ENCODE data around the gene PRDM10. TPM values are rescaled to one million over a fixed set of nuclear protein-coding genes. Genes with fewer than 3 reads are reported as not detected.
A peak's percentile ranks its signal among the peaks of the same experiment; 100 is the strongest.

Gene PRDM10
- total and polyA plus RNA-seq, 2 experiments from 2014 or later, result 4.1 to 12.0 TPM

GRCh38 chr11:129895126-129896041 lies 107.3 kb downstream of the PRDM10 start, which contains the start of gene NFRKB:
Gene NFRKB (minus strand): TSS chr11:129895578. CDS start chr11:129892849, 2,729 bp downstream.
- peak; percentile 75 to 94 for DNase-seq (ENCODE audit: low read depth in 1 of 2, low spot score in 1 of 2)
- H3K4me1 ChIP-seq (ENCODE audit: low read depth), result peaks cover 13% of the 10 kb centered on the region
- peak within 1 kb of the TSS; percentile 98 for H3K4me3 ChIP-seq
- no peaks in the 10 kb centered on the region for H3K9me3 ChIP-seq (ENCODE audit: low read depth)
- H3K27ac ChIP-seq, result peak within 1 kb of the TSS; percentile 82
- H3K36me3 ChIP-seq, result peaks cover 17% of the 10 kb centered on the region
- TF ChIP-seq, protein P1, sequence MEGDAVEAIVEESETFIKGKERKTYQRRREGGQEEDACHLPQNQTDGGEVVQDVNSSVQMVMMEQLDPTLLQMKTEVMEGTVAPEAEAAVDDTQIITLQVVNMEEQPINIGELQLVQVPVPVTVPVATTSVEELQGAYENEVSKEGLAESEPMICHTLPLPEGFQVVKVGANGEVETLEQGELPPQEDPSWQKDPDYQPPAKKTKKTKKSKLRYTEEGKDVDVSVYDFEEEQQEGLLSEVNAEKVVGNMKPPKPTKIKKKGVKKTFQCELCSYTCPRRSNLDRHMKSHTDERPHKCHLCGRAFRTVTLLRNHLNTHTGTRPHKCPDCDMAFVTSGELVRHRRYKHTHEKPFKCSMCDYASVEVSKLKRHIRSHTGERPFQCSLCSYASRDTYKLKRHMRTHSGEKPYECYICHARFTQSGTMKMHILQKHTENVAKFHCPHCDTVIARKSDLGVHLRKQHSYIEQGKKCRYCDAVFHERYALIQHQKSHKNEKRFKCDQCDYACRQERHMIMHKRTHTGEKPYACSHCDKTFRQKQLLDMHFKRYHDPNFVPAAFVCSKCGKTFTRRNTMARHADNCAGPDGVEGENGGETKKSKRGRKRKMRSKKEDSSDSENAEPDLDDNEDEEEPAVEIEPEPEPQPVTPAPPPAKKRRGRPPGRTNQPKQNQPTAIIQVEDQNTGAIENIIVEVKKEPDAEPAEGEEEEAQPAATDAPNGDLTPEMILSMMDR (IDR thresholded peaks at IDR 0.05; ENCODE audit: low read depth, low read length), result no peak
- H3K27me3 ChIP-seq, result no peaks in the 10 kb centered on the region

DNA sequence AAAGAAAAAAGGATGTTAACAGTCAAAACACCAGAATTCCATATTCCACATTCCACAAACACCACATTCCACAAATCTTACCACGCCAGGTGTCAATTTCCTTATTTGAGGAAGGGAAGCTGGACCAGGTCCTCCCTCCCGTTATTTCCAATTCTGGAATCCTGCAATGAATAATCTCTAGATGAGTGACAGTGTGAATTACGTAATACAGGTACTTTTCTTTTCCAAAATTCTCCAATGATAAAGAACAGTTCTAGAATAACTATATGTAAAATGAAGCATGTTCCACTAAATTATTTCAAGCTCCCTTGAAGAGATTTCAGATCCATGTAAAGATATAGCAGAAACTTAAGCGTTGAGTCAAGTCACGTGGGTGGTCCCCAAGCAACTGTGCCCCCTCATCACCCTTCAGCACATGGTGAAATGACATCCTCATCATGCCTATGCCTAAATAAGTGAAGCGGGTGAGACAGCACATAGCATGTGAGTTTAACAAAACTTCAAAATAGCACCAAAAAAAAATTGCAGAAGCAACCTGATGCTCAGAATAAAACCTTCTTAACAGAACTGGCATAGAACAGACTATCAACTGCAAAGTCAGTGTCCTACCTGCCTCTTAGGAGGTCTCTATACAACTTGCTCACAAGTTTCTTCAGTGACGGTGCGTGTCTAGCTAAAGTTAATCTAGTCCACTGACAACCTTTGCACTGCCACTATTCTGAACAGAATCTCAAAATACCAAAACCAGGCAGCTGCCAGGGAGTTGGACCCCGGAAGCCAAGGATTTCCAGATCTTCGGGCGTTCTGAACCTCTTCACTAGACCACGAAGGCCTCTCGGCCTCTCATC lies 108.1 kb downstream of the PRDM10 start:
- peak in 1 of 2 donors; percentile 2 for DNase-seq (ENCODE audit: low read depth in 1 of 2, low spot score in 1 of 2)
- H3K9me3 ChIP-seq (ENCODE audit: low read depth), result no peaks in the 10 kb centered on the region
- H3K27me3 ChIP-seq, result no peaks in the 10 kb centered on the region
- peak overlapping the region; percentile 98 for H3K4me3 ChIP-seq
- H3K36me3 ChIP-seq, result peaks cover 16% of the 10 kb centered on the region
- TF ChIP-seq, protein P1 (IDR thresholded peaks at IDR 0.05; ENCODE audit: low read depth, low read length), result no peak
- peaks cover 13% of the 10 kb centered on the region for H3K4me1 ChIP-seq (ENCODE audit: low read depth)
- peak overlapping the region; percentile 82 for H3K27ac ChIP-seq

GRCh38 chr11:129888451-129888850 lies 114.2 kb downstream of the PRDM10 start:
- H3K27ac ChIP-seq, result no peak overlapping the region
- H3K36me3 ChIP-seq, result peaks cover 68% of the 10 kb centered on the region
- H3K4me1 ChIP-seq (ENCODE audit: low read depth), result no peaks in the 10 kb centered on the region
- TF ChIP-seq, protein P1 (IDR thresholded peaks at IDR 0.05; ENCODE audit: low read depth, low read length), result no peak
- H3K4me3 ChIP-seq, result no peak overlapping the region
- no peak for DNase-seq (ENCODE audit: low read depth in 1 of 2, low spot score in 1 of 2)
- no peaks in the 10 kb centered on the region for H3K27me3 ChIP-seq
- H3K9me3 ChIP-seq (ENCODE audit: low read depth), result no peaks in the 10 kb centered on the region

DNA sequence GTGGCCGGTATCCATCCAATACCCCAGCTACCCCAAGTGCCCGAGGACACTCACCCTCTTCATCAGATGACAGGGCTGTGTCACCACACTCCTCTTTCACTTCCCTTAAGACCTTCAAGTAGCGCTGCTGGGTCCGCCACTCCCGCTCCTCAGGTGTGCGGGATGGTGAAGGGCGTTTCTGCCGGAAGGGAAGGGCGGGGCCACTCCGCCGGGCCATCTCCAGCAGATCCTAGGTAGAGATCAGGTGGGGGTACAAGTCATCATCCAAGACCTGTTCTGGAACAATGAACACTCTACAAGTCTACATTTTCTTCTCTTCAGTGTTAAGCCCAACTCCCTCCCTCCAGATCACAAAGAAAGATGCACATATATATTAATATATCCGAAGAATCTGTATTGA lies 117.3 kb downstream of the PRDM10 start:
- TF ChIP-seq, protein P1 (IDR thresholded peaks at IDR 0.05; ENCODE audit: low read depth, low read length), result no peak
- DNase-seq (ENCODE audit: low read depth in 1 of 2, low spot score in 1 of 2), result no peak
- Histone ChIP-seq H3K27ac (no peak overlapping the region), H3K27me3 (no peaks in the 10 kb centered on the region), H3K4me3 (no peak overlapping the region), H3K9me3 (ENCODE audit: low read depth) (no peaks in the 10 kb centered on the region), H3K36me3 (peaks cover 79% of the 10 kb centered on the region), H3K4me1 (ENCODE audit: low read depth) (no peaks in the 10 kb centered on the region)

DNA sequence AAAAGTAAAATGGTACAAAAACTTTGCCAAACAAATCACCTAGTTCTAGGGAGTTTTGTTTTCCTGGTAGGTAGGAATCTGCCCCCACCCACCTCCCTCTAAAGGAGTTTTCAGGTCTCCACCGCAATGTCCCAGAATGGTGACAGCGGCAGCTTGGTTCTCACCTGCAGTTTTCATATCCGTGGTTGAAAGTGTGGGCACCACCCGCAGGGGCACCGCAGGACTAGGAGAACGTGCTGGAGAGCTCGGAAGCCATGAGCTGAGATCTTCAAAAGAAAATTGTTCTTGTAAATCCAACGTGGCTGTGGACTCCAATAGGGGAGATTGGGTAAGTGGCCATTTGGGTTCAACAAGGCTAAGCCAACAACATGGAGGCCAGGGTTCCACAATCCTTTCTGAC lies 118.1 kb downstream of the PRDM10 start:
- no peak for DNase-seq (ENCODE audit: low read depth in 1 of 2, low spot score in 1 of 2)
- Histone ChIP-seq H3K4me1 (ENCODE audit: low read depth) (no peaks in the 10 kb centered on the region), H3K27ac (no peak overlapping the region), H3K36me3 (peaks cover 85% of the 10 kb centered on the region), H3K27me3 (no peaks in the 10 kb centered on the region), H3K9me3 (ENCODE audit: low read depth) (no peaks in the 10 kb centered on the region), H3K4me3 (no peak overlapping the region)
- TF ChIP-seq, protein P1 (IDR thresholded peaks at IDR 0.05; ENCODE audit: low read depth, low read length), result no peak
